ENCODE measurements around the gene BLTP3A.
"Not testable (repeated sequence)": the region's sequence is repeated elsewhere in the genome, so short reads cannot be mapped to it uniquely, and the experiment has no call there.

BLTP3A gene

DNA sequence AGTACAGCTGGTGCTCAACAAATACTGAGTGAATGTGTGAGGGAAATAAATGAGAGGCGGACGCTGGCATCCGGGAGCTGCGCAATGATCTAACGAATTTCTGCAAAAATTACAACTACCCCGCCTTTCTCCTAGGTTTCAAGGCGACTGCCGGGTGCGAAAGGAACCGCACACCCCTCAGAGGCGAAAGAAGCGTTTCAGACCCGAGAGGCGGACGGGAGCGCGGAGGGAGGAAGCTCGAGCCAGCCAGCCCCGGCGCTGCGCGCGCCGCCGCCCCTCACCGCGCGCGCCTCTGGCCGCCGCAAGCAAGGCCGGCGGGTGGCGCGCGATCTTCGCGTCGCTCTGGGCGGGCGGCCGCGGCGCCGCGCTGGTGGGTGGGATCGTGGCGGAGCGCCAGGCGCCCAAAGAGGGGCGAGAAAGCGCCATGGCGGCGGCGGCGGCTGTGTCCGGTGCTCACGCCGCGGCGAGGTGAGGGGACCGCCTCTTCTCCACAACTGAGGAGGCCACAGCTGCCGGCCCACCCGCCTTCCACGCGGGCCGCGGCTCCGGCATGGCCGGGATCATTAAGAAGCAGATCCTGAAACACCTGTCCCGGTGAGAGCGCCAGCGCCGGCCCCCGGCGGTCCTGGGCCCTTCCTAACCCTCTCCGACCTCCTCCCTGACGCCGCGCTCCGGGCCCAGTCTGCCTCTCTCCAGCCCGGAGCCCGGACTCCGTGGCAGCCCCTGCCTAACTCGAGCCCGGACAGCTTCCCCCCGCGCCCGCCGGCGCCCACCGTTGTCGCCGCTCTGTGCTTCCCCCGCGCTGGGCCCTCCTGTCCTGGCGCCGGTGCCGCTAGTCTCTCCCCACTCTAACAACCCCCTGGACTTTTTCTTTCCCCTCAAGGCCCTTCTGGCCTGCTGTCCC, at the start of gene BLTP3A:
BLTP3A (plus strand) TSS at position 383 of the 904 bp plus-strand sequence; CDS start at position 551, 168 bp downstream.
- peak; percentile 85 for DNase-seq

DNA sequence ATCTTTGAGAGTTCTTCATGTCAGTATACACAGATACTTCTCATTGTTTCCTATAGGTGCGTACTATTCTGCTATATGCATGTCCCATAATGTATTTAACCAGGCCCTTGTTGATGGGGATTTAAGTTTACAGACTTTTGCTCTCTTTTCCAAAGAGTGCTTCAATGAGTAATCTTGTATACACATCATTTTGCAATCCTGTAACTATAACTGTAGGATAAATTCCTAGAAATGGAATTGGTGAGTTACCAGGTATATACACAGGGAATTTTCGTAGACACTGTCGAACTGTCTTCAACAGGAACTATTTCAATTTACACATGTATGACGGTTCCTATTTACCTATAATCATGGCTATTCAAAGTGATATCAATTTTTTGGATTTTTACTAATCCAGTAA, 49.8 kb upstream of the BLTP3A start:
- DNase-seq: no peak

DNA sequence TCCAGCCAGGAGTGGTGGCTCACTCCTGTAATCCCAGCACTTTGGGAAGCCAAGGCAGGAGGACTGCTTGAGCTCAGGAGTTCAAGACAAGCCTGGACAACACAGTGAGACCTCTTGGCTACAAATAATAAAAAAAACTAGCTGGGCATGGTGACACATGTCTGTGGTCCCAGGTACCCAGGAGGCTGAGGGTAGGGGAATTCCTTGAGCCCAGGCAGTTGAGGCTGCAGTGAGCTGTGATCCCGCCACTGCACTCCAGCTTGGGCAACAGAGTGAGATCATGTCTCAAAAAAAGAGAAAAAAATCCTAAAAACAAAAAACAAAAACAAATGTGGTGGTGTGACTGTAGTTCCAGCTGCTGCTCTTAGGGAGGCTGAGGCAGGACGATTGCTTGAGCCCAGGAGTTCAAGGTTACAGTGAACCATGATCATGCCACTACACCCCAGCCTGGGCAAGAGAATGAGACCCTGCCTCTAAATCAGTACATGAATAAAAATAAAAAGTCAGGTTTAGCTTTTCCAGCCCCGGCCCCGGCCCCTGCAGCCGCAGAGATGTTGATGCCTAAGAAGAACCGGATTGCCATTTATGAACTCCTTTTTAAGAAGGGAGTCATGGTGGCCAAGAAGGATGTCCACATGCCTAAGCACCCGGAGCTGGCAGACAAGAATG, 48.1 kb upstream of the BLTP3A start:
- DNase-seq: no peak

GRCh38 chr6:34744294-34744647, 47.6 kb upstream of the BLTP3A start:
- DNase-seq: not testable (repeated sequence)

DNA sequence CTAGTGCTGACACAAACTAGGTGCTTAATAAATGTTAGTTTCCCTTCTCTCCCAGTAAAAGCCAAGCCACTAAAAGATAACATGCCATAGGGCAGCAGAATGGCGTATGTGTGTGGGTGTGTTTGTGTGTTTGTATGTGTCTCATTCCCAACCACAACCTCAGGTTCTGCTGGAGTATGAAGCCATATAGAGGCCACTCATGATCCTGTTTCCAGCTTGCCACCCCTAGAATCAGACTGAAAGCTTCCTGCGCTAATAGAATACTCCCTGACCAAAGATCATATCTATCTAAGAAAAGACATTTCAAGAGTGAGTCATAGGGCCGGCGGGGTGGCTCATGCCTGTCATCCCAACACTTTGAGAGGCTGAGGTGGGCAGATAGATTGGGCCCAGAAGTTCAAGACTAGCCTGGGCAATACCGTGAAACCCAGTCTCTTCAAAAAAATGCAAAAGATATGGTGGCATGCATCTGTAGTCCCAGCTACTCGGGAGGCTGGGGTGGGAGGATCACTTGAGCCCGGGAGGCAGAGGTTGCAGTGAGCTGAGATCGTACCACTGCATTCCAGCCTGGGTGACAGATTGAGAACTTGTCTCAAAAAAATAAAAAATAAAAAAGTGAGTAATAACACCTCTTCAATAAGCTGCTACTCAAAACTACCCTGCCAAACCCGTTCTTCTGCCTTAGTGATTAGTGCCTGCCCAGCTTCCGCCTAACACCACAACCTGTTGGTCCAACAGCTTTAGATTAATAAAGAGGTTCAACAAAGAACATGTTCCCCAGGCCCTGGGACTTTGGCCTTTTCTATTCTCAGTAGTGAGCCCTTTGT, 46.4 kb upstream of the BLTP3A start:
- DNase-seq: no peak

DNA sequence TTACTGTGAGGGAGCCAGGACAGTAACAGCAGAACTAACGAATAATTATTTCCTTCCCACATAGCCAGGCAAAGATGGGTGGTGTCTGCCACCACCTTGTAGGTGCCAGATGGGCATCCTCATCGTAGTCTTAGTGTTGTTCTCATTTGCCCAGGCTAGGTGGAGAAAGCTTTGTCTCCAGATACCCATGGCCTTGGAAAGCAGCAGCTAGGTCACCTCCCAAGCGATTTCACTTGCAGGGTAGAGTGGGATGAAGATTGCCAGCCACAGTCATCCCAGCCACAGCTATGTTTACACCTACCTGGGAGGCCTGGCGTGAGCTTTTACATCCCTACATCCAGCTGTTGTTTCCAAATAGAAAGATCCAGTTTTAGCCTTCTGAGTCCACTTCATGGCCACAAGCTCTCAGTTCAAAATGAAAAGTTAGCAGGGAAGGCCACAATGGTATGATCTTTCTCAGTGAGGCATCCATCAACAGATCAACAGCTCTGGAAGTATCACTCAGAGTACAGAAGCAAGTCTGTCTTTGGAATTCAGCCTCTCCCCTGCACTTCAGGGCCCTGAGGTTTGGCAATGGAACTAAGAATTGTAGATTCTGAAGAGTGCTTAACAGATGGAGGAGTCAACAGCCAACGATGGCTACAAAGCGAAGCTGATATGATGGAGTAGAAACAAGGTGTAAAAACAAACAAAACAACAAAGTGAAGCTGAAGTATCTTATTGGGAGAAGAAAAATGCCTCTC, 45.6 kb upstream of the BLTP3A start:
- no peak for DNase-seq

DNA sequence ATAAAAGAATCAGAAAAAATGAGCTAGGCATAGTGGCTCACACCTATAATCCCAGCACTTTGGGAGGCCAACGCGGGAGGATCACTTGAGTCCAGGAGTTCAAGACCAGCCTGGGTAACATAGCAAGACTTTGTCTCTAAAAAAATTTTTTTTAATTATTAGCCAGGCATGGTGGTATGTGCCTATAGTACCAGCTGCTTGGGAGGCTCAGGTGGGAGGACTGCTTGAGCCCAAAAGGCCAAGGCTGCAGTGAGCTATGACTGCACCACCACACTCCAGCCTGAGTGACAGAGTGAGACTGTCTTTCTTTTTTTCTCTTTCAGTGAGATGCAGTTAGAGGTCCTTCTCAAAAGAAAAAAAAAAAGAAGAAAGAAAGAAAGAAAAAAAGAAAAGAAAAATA, 43.1 kb upstream of the BLTP3A start:
- DNase-seq: no peak

DNA sequence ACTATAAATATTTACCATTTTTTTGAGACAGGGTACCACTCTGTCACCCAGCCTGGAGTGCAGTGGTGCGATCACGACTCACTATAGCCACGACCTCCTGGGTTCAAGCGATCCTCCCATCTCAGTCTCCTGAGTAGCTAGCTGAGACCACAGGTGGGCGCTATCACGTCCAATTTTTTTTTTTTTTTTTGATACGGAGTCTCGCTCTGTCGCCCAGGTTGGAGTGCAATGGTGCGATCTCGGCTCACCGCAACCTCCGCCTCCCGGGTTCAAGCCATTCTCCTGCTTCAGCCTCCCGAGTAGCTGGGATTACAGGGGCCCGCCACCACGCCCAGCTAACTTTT, 35.4 kb upstream of the BLTP3A start:
- DNase-seq: not testable (repeated sequence)

DNA sequence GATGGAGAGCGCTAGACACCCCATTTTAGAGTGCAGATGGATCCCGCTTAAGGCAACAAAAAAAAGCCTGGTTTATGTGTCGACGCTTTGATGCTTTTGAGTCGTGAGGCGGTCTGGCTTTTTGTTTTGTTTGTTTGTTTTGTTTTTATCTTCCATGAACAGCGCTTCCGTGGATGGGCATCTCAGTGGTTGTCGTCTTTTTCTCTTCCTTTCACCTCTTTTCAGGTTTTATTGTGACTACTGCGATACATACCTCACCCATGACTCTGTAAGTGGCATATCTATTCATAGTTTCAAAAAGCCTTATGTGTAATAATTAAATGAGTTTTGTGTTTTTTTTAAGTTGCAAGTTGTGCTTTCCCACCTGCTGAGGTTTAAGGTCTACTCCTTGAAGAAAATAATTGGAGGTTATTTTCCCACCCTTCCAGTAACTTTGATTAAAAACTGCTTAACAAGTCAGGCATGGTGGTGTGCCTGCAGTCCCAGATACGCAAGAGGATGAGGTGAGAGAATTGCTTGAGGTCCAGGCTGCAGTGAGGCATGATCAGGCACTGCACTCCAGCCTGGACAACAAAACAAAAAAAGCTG, 34.1 kb upstream of the BLTP3A start:
- no peak for DNase-seq

- no peak for DNase-seq
These were observed 31.8 kb upstream of the BLTP3A start for GRCh38 chr6:34760108-34760507.

DNA sequence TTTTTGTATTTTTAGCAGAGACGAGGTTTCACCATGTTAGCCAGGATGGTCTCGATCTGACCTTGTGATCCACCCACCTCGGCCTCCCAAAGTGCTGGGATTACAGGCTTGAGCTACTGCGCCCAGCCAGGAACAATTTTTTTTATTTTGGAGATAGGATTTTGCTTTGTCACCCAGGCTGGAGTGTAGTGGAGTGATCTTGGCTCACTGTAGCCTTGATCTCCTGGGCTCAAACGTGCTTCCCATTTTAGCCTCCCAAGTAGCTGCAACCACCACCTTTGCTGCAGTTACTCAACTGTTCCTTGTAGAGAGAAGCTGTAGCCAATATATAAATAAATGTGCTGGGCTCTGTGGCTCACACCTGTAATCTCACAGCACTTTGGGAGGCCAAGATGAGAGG, 30.2 kb upstream of the BLTP3A start:
- DNase-seq: not testable (repeated sequence)

DNA sequence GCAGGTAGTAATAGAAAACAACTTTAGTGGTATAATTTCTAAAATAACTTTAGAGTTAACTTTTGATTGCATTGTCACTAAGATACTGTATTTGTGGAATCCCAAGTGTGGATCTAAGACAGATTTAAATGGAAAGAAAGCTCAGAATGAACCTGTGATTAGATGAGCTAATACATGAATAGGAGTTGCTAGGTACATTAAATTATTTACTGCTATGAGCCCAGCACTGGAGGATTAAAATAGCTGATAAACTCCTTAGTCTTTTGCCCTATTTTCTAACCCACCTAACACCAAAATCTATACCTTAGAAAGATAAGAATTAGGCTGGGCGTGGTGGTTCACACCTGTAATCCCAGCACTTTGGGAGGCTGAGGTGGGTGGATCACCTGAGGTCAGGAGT, 23.7 kb upstream of the BLTP3A start:
- no peak for DNase-seq

GRCh38 chr6:34771727-34772126, 20.2 kb upstream of the BLTP3A start:
- no peak for DNase-seq

- DNase-seq: no peak
These were observed 18.9 kb upstream of the BLTP3A start for GRCh38 chr6:34772940-34773339.

DNA sequence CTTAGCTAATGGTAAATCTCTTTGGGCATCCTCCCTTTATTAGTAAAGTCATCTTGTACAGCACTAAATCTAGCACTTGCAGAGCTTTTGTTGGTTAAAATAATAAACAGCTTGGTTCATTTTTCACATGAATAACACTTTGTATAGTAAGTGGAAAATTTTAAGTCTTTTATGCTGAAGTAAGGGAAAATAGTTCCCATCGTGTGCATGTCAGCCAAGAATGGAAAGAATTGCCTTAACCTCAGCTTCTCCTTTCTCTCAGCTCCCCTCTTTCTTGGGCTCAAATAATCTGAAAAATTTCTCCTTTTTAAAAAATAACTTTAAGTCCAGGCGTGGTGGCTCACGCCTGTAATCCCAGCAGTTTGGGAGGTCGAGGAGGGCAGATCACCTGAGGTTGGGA, 18.0 kb upstream of the BLTP3A start:
- DNase-seq: no peak

- DNase-seq: no peak
These were observed 16.9 kb upstream of the BLTP3A start for GRCh38 chr6:34774967-34775366.

DNA sequence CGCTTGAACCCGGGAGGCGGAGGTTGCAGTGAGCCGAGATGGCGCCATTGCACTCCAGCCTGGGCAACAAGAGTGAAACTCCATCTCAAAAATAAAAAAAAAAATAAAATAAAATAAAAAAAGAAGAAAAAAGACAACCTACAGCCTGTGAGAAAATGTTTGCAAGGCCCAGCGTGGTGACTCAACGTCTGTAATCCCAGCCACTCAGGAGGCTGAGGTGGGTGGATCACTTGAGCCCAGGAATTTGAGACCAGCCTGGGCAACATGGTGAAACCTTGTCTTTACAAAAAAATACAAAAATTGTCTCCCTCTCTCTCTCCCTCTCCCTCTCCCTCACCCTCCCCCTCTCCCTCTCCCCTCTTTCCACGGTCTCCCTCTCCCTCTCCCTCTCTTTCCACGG, 6.5 kb upstream of the BLTP3A start:
- not testable (repeated sequence) for DNase-seq

DNA sequence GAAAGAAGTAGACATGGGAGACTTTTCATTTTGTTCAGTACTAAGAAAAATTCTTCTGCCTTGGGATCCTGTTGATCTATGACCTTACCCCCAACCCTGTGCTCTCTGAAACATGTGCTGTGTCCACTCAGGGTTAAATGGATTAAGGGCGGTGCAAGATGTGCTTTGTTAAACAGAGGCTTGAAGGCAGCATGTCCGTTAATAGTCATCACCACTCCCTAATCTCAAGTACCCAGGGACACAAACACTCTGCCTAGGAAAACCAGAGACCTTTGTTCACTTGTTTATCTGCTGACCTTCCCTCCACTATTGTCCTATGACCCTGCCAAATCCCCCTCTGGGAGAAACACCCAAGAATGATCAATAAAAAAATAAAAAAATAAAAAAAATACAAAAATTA, 4.7 kb upstream of the BLTP3A start:
- not testable (repeated sequence) for DNase-seq

GRCh38 chr6:34788111-34788510, 3.8 kb upstream of the BLTP3A start:
- no peak for DNase-seq

DNA sequence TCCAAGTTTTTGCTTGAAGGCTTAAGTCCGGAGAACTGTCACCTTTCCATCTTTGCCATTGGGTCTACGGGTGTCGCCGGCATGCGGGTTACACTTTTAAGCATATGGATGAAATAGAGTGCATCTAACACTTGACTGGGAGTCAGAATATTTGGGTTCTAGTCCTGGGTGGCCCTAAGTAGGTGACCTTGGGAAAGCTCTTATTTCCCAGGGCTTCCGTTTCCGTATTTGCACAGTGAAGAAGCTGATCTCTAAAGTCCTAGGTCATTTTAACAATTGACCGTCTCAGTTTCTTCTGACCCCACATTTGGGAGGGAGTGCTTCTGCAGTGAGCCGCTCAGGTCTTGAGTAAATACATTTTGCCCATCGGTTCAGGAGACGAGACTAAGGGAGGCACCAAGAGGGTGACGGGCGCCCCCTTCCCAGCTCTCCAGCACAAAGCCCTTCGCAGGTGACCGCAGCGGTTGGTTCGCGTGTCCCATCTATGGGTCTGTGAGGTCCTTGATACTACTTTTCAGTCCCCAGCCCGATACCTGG, 651 bp upstream of the BLTP3A start:
- DNase-seq: peak; percentile 52

DNA sequence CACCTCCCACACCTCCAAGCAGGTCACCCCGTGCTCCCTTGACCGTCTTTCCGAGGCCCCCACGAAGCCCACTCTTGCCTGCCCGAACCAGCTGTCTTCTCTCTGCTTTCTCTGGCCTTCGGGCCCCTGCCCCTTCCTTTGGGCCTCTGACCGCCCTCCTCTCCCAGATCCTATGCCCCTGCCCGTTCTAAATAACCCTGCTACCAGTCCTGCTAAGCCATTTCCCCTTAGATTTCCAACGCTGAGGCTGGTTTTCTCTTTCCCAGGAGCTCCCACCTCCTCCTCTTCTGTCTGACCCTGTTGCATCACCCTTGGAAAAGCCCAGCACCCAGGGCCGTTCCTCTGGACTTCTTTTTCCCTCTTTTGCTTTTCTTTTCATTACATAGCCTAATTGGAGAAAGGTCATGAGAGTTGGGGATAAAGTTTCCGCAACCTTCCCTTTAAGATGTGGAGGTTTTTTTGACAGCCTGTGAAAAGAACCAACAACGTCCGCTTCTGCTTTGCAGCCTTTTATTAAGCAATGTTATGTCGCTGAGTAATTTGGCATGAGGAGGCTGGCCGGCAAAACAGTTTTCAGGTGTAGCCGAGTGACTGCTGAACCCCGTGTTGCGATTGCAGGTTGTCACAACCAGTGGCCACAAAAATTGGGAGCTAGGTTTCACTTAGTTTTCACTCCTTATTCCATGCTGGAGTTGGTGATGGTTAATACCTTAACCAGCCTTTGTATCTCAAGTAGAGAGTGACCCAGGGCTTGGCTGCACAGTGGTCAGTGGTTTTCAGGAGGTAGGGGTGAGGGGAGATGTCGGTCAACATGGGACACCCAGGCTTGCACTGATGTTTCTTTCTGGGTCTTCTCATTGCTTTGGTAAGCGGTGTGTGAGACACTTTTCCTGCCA, 970 bp downstream of the BLTP3A start:
- DNase-seq: peak; percentile 51
